ENCODE results near the gene BUD31. TPM values are rescaled to one million over a fixed set of nuclear protein-coding genes. Genes with fewer than 3 reads are reported as not detected.

The BUD31 gene
- total and polyA plus RNA-seq, 10 of the 15 experiments (the other 5 are each of a cell fraction or from before 2014, with no cell fraction given): 74.2 to 317 (median 130) TPM

DNA sequence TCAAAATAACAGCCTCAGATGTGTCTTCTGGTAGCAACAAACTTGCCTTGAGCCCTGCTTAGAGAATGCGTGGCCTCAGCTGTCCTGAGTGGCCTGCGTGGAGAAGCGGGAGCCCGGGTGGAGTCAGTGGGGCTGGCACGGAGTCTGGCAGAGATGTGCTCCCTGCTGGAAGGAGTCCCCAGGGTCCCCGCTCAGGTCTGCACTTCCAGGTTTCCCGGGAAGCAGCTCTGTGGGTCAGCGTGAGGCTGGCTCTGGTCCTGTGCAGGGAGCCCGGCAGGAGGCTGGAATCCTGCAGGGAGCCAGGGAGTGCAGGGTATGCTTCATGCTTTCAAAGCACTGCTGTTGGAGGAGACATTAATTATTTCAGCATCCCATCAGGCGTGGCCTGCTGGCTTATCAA is 40.1 kb downstream of the BUD31 start:
- no peaks in the 10 kb centered on the region for H3K79me2 ChIP-seq (ENCODE audit: control insufficient read depth, insufficient read depth, low read length)
- H3K9ac ChIP-seq (ENCODE audit: control insufficient read depth, insufficient read depth, low read length): no peak overlapping the region
- ChIA-PET POLR2A (no interaction called here), RAD21 (ENCODE audit: unreplicated experiment) (no interaction called here), CTCF (no interaction called here), SMC1A (ENCODE audit: uncharacterized antibody, unreplicated experiment) (no interaction called here)
- H3K27ac ChIP-seq (ENCODE audit: control insufficient read depth, insufficient read depth): no peak overlapping the region
- no peaks in the 10 kb centered on the region for H3K27me3 ChIP-seq (replicated peaks in 1 of 2; ENCODE audit: control insufficient read depth in 2 of 2, insufficient read depth in 2 of 2, low read length in 1 of 2)
- ATAC-seq: no peak
- no peak overlapping the region for H3K4me3 ChIP-seq
- BruUV-seq (replicated peaks): no TSS peak
- peaks cover 32 to 41% of the 10 kb centered on the region in 2 experiments for H3K36me3 ChIP-seq (ENCODE audit: control insufficient read depth in 2 of 2, insufficient read depth in 2 of 2, low read length in 1 of 2)
- H3K4me2 ChIP-seq (ENCODE audit: control insufficient read depth, insufficient read depth): no peak overlapping the region
- 98% methylated on average over 10 of the region's 10 CpGs for WGBS (ENCODE audit: insufficient coverage, insufficient replicate concordance, low lambda C conversion rate, missing lambda C conversion rate)
- no peak overlapping the region for H2AFZ ChIP-seq (ENCODE audit: control insufficient read depth, low read depth, low read length)
- H3K9me3 ChIP-seq (replicated peaks; ENCODE audit: control insufficient read depth, insufficient read depth, low read length): no peaks in the 10 kb centered on the region
- no peak for DNase-seq (ENCODE audit: low read depth, low spot score)
- no peaks in the 10 kb centered on the region for H3K4me1 ChIP-seq (ENCODE audit: control insufficient read depth, insufficient read depth, low read length)
- H4K20me1 ChIP-seq (ENCODE audit: control insufficient read depth, insufficient read depth): no peaks in the 10 kb centered on the region
- in situ Hi-C loops (cut with MboI) (no loop called here), intact Hi-C loops (cut with micrococcal nuclease; ENCODE audit: unreplicated experiment) (no loop called here)
- no peak for FAIRE-seq
- TF ChIP-seq EP300 (IDR thresholded peaks at IDR 0.05; ENCODE audit: borderline replicate concordance in 1 of 2, control insufficient read depth in 1 of 2, low read depth in 2 of 2, low read length in 2 of 2): no peak
- TF ChIP-seq, protein P1, sequence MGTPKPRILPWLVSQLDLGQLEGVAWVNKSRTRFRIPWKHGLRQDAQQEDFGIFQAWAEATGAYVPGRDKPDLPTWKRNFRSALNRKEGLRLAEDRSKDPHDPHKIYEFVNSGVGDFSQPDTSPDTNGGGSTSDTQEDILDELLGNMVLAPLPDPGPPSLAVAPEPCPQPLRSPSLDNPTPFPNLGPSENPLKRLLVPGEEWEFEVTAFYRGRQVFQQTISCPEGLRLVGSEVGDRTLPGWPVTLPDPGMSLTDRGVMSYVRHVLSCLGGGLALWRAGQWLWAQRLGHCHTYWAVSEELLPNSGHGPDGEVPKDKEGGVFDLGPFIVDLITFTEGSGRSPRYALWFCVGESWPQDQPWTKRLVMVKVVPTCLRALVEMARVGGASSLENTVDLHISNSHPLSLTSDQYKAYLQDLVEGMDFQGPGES (IDR thresholded peaks at IDR 0.05): no peak
- TF ChIP-seq, protein P2, sequence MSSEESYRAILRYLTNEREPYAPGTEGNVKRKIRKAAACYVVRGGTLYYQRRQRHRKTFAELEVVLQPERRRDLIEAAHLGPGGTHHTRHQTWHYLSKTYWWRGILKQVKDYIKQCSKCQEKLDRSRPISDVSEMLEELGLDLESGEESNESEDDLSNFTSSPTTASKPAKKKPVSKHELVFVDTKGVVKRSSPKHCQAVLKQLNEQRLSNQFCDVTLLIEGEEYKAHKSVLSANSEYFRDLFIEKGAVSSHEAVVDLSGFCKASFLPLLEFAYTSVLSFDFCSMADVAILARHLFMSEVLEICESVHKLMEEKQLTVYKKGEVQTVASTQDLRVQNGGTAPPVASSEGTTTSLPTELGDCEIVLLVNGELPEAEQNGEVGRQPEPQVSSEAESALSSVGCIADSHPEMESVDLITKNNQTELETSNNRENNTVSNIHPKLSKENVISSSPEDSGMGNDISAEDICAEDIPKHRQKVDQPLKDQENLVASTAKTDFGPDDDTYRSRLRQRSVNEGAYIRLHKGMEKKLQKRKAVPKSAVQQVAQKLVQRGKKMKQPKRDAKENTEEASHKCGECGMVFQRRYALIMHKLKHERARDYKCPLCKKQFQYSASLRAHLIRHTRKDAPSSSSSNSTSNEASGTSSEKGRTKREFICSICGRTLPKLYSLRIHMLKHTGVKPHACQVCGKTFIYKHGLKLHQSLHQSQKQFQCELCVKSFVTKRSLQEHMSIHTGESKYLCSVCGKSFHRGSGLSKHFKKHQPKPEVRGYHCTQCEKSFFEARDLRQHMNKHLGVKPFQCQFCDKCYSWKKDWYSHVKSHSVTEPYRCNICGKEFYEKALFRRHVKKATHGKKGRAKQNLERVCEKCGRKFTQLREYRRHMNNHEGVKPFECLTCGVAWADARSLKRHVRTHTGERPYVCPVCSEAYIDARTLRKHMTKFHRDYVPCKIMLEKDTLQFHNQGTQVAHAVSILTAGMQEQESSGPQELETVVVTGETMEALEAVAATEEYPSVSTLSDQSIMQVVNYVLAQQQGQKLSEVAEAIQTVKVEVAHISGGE (CRISPR knock-in tag; IDR thresholded peaks at IDR 0.05): no peak
- no peak for TF ChIP-seq MXI1 (IDR thresholded peaks at IDR 0.05; ENCODE audit: low read depth, low read length)
- TF ChIP-seq, protein P3, sequence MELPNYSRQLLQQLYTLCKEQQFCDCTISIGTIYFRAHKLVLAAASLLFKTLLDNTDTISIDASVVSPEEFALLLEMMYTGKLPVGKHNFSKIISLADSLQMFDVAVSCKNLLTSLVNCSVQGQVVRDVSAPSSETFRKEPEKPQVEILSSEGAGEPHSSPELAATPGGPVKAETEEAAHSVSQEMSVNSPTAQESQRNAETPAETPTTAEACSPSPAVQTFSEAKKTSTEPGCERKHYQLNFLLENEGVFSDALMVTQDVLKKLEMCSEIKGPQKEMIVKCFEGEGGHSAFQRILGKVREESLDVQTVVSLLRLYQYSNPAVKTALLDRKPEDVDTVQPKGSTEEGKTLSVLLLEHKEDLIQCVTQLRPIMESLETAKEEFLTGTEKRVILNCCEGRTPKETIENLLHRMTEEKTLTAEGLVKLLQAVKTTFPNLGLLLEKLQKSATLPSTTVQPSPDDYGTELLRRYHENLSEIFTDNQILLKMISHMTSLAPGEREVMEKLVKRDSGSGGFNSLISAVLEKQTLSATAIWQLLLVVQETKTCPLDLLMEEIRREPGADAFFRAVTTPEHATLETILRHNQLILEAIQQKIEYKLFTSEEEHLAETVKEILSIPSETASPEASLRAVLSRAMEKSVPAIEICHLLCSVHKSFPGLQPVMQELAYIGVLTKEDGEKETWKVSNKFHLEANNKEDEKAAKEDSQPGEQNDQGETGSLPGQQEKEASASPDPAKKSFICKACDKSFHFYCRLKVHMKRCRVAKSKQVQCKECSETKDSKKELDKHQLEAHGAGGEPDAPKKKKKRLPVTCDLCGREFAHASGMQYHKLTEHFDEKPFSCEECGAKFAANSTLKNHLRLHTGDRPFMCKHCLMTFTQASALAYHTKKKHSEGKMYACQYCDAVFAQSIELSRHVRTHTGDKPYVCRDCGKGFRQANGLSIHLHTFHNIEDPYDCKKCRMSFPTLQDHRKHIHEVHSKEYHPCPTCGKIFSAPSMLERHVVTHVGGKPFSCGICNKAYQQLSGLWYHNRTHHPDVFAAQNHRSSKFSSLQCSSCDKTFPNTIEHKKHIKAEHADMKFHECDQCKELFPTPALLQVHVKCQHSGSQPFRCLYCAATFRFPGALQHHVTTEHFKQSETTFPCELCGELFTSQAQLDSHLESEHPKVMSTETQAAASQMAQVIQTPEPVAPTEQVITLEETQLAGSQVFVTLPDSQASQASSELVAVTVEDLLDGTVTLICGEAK (IDR thresholded peaks at IDR 0.05; ENCODE audit: borderline replicate concordance): no peak
- TF ChIP-seq KLF5 (IDR thresholded peaks at IDR 0.05; ENCODE audit: partially characterized antibody): no peak
- no peak for TF ChIP-seq RUNX3 (IDR thresholded peaks at IDR 0.05; ENCODE audit: low read length)
- TF ChIP-seq POU2F2 (IDR thresholded peaks at IDR 0.05; ENCODE audit: borderline replicate concordance, low read depth, low read length): no peak
- TF ChIP-seq PAX5 (IDR thresholded peaks at IDR 0.05; ENCODE audit: borderline replicate concordance, low read depth, low read length): no peak
- no peak for TF ChIP-seq CREM (IDR thresholded peaks at IDR 0.05; ENCODE audit: low read depth)
- no peak for TF ChIP-seq EZH2 (IDR thresholded peaks at IDR 0.05; ENCODE audit: borderline replicate concordance, control insufficient read depth, low read depth, low read length)
- TF ChIP-seq, protein P4, sequence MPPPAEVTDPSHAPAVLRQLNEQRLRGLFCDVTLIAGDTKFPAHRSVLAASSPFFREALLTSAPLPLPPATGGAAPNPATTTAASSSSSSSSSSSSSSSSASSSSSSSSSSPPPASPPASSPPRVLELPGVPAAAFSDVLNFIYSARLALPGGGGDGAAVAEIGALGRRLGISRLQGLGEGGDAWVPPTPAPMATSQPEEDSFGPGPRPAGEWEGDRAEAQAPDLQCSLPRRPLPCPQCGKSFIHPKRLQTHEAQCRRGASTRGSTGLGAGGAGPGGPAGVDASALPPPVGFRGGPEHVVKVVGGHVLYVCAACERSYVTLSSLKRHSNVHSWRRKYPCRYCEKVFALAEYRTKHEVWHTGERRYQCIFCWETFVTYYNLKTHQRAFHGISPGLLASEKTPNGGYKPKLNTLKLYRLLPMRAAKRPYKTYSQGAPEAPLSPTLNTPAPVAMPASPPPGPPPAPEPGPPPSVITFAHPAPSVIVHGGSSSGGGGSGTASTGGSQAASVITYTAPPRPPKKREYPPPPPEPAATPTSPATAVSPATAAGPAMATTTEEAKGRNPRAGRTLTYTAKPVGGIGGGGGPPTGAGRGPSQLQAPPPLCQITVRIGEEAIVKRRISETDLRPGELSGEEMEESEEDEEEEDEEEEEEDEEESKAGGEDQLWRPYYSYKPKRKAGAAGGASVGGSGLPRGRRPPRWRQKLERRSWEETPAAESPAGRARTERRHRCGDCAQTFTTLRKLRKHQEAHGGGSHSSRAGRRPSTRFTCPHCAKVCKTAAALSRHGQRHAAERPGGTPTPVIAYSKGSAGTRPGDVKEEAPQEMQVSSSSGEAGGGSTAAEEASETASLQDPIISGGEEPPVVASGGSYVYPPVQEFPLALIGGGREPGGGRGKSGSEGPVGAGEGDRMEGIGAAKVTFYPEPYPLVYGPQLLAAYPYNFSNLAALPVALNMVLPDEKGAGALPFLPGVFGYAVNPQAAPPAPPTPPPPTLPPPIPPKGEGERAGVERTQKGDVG (CRISPR knock-in tag; IDR thresholded peaks at IDR 0.05): no peak
